Measurements from ENCODE around the gene OSBPL9.
"Not testable (repeated sequence)": the region's sequence is repeated elsewhere in the genome, so short reads cannot be mapped to it uniquely, and the experiment has no call there.

OSBPL9 gene

DNA sequence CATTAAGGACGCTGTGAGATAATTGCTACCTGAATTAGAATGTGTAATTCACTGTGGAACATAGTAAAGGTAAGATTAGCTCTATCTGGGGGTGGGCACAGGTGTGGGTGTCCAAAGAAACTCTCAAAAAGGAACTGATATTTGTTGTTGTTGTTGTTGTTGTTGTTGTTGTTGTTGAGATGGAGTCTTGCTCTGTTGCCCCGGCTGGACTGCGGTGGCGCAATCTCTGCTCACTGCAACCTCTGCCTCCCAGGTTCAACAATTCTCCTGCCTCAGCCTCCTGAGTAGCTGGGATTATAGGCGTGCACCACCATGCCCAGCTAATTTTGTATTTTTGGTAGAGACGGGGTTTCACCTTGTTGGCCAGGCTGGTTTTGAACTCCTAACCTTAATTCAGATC, 6.8 kb upstream of the OSBPL9 start:
- not testable (repeated sequence) for DNase-seq

DNA sequence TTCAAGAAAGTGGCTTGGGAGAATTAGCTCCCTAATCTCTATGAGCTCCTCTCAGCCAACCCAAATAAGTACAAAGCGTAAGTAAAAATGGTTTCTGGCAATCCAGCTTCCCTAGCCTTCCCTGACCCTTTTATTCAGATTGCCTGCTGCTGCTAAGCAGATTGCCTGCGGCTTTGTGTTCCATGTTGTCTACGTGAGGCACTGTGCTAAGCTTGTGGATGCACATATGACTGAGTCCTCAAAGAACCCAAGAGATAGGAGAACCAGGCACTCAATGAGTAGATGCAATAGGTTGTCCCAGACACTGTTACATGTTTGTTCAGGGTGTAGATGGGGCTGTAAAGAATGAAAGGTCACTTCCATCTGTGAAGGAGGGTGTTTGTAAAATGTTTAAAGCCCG, 6.3 kb upstream of the OSBPL9 start:
- DNase-seq: no peak

DNA sequence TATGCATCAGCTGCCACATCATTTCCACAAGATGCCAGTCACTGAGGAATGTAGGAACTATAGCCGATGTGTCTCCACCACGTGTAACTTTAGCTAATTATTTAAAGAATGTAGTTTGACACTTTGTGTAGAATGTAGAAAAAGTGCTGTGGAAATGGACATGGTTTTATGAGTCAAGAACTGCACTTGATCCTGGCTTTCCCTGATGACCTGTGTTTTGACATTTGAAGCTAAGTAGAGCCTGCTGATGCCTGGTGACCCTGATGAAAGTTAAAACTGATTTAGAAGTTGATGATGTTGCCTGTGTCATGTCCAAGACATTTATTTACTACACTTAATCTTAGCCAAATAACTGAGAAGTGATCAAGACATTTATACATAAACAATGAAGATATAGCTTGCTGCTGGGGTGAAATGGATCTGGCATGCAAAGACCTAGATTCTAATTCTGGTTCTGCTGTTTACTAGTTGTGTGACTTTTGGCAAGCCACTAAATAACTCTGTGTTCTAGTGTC, 4.4 kb upstream of the OSBPL9 start:
- DNase-seq: no peak

DNA sequence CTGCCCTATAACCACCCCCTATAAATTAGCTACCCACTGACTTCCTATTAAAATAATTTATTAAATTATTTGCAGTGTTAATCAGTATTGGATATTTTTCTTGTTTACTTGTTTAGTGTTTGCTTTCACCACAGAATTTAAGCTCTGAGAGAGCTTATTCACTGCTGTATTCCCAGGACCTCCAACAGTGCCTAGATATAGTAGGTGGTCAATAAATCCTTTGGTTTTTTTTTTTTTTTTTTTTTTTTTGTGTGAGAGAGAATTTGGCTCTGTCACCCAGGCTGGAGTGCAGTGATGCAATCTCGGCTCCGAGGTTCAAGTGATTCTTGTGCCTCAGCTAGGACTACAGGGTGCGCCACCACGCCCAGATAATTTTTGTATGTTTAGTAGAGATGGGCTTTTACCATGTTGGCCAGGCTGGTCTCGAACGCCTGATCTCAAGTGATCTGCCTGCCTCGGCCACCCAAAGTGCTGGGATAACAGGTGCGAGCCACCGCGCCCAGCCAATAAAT, 1.1 kb upstream of the OSBPL9 start:
- no peak for DNase-seq

GRCh38 chr1:51616490-51616889, 402 bp upstream of the OSBPL9 start:
- no peak for DNase-seq

DNA sequence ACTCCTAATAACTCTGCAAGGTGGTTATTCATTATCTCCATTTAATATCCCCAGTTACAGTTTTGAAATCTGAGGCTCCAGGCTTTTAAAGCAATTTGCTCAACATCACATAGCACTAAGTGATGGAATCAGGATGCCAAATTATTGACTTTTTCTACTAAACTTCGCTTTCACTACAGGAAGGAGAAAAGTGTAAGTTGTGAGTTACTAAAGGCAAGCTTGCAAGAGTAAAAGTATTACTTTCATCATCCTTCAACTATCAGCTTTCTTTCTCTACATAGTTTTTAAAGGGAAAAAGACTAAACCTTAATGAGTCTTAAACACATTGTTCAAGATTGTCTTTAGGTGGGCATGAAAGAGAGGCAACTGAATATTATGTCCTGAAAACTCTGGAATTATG, 1.8 kb downstream of the OSBPL9 start:
- no peak for DNase-seq

DNA sequence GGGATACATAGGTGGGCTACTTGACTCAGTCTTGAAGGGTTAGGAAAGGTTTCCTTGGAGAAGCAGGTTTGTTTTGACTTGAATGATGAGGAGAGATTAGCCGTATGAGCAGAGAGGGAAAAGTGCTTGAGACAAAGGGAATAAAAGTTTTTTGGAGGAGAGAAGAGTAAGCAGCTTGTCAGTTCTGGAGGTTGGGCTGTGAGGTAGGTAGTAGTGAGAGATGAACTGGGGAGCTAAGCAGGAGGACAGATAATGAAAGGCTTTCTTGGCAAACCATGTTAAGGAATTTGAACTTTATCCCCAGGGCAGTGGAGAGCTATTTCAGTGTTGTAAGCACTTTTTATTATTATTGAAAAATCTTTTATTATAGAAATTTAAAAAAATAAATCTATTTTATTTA, 3.6 kb downstream of the OSBPL9 start:
- no peak for DNase-seq

GRCh38 chr1:51621161-51621560, 4.3 kb downstream of the OSBPL9 start:
- no peak for DNase-seq

DNA sequence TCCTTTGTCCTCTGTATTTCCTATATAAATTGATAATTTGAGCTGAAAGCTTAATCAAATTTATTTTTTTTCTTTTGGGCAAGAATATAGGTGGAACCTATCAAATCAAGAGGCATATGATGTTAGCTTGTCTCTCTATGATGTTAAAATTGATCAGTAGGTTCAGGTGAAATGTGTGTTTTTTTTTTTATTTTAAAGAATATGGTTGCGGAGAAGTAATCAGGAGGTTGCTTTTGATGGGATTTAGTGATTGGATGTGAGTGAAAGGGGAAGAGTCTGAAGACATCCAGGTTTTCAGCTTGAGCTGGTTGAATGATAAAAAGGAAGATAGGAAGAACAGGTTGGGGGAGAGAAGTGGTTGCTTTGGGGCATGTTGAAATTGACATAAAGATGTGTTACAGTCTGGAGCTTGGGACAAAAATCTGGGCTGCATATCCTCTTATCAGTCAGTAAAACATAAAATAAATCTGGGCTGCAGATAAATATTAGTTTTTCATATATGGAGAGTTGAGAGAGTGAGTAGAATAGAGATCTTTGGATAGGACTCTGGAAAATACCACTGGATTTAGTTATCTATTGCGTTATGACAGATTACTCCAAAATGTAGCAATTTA, 5.1 kb downstream of the OSBPL9 start:
- no peak for DNase-seq

DNA sequence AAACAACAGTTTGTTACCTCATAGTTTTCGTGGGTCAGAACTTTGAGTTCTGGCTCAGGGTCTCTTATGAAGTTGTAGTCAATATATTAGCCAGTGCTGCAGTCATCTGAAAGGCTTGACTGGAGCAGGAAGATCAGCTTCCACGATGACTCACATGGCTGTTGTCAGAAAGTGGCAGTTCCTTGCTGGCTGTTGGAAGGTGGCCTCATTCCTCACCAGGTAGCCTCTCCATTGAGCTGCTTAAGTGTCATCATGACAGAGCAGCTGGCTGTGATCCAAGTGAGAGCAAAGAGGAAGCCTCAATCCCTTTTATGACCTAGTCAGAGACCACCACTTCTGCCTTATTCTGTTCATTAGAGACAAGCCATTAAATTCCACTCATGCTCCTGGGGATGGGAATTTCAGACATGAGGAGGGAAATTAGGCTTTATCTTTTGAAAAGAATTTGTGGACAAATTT, 5.6 kb downstream of the OSBPL9 start:
- DNase-seq: no peak

DNA sequence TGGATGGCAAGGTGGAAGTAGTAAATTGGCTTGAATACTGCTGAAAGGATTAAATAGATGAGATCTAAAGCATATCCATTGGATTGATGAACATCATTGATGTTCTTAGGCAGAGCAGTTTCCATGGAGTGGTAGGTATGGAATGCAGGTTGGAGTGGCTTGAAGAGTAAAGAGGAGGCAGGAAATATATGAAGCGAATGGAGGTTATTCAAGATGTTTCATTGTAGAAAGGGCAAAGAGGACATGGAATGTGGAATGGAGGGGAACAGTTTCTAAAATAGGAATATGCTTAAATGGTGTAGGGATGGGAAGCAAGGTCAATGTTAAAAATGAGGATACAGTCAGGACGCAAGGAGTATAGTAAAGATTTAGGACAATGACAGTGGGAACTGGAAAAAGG, 6.1 kb downstream of the OSBPL9 start:
- DNase-seq: no peak

- no peak for DNase-seq
These were observed 6.6 kb downstream of the OSBPL9 start for GRCh38 chr1:51623450-51623849.

GRCh38 chr1:51624855-51625254, 8.0 kb downstream of the OSBPL9 start:
- DNase-seq: no peak

- no peak for DNase-seq
These were observed 10.8 kb downstream of the OSBPL9 start for GRCh38 chr1:51627672-51628071.

DNA sequence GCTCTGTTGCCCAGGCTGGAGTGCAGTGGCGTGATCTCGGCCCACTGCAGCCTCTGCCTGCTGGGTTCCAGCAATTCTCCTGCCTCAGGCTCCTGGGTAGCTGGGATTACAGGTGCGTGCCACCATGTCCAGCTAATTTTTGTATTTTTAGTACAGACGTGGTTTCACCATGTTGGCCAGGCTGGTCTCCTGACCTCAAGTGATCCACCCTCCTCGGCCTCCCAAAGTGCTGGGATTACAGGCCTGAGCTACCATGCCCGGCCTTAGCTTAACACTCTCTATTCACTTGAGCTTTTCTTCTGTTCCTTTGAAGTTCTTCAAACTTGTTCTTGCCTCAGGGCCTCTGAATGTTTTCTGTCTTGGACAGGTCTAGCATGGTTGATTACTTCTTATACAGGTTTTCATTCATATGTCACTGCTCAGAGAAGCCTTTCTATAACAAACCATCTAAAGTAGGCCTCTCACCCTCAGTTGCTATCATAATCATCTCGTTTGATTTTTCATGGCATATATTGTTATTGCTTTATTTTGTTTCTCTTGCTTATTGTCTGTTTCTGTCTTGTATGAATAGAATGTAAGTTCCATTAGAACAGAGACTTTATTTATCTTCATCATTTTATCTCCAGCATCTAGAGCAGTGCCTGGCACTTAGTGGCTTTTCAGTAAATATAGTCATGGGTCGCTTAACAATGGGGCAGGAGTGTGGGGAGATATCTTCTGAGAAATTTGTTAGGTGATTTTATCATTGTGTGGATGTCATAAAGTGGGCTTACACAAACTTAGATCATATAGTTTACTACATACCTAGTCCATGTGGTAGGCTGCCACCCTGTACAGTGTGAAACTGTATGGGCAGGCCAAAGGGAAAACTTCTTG, 12.1 kb downstream of the OSBPL9 start:
- DNase-seq: no peak

GRCh38 chr1:51629918-51630317, 13.0 kb downstream of the OSBPL9 start:
- DNase-seq: no peak

DNA sequence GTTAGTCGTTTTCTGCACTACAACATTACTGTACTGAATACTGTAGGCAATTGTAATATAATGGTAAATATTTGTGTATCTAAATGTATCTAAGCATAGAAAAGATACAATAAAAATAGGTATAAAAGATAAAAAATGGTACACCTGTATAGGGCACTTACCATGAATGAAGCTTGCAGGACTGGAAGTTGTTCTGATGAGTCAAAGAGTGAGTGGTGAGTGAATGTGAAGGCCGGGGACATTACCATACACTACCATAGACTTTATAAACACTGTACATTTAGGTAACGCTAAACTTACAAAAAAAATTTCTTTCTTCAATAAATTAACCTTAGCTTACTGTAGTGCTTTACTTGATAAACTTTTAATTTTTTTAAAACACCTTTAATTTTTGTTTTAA, 13.5 kb downstream of the OSBPL9 start:
- no peak for DNase-seq

GRCh38 chr1:51630922-51631321, 14.0 kb downstream of the OSBPL9 start:
- DNase-seq: no peak

DNA sequence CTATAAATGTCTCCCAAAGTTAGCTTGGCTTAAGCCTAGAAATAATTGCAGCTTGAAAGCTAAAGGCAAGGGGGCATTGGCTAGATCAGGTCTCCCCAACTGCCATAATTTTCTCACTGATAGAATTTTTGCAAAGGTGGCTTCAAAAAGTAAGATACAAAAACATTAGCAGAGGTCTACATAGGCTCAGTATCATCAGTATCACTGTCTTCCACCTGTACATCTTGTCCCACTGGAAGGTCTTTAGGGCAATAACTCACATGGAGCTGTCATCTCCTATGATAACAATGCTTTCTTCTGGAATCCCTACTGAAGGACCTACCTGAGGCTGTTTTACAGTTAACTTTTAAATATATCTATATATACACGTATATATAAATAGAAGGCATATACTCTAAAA, 14.9 kb downstream of the OSBPL9 start:
- DNase-seq: no peak

DNA sequence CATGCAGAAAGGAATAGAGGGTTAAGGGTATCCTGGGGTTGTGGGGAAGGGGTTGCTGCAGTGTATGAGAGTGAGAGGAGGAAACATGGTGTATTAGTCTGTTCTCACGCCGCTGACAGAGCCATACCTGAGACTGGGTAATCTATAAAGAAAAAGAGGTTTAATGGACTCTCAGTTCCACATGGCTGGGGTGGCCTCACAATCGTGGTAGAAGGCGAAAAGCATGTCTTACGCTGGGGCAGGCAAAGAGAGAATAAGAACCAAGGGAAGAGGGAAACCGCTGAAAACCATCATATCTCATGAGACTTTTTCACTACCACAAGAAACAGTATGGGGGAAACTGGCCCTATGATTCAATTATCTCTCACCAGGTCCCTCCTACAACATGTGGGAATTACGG, 17.7 kb downstream of the OSBPL9 start:
- no peak for DNase-seq

GRCh38 chr1:51635615-51636014, 18.7 kb downstream of the OSBPL9 start:
- DNase-seq: no peak

GRCh38 chr1:51636191-51636590, 19.3 kb downstream of the OSBPL9 start:
- no peak for DNase-seq

- no peak for DNase-seq
These were observed 20.1 kb downstream of the OSBPL9 start for GRCh38 chr1:51636764-51637522.
